ENCODE data around the gene FSCN2. TPM values are rescaled to one million over a fixed set of nuclear protein-coding genes. Genes with fewer than 3 reads are reported as not detected.
A peak's percentile ranks its signal among the peaks of the same experiment; 100 is the strongest.

The FSCN2 gene
- polyA plus RNA-seq, 1 donor, result 1.5 TPM

DNA sequence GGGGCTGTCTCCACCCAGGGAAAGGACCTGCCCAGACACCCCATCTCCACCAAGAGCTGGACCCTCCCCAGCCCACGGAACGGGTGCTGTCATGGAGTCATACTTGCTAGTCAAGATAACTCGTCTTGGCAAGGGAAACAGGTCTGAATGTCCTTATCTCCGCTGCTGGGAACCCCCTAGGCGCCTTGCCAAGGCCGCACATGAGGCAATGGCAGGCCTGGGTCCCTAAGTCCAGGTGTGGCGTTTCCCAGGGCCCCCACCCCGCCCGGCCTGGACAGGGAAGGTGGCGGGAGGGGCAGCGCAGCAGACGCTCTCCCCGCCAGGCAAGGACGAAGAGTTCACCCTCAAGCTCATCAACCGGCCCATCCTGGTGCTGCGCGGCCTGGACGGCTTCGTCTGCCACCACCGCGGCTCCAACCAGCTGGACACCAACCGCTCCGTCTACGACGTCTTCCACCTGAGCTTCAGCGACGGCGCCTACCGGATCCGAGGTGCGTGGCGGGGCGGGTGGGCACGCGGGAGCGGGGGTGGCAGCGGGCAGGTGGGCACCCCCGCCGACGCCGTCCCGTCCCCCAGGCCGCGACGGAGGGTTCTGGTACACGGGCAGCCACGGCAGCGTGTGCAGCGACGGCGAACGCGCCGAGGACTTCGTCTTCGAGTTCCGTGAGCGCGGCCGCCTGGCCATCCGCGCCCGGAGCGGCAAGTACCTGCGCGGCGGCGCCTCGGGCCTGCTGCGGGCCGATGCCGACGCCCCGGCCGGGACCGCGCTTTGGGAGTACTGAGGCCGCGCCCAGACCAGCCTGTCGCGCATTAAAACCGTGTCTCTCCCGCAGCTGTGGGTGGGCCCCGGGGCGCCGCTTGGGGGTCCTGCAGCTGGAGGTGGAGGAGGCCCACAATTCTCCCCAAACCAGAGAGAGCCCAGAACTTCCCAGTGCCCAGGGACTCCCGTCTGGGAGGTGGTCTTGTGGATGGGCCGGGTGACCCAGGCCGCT lies 8.4 kb downstream of the FSCN2 start:
- H3K27ac ChIP-seq (ENCODE audit: low read length), result no peak overlapping the region
- WGBS (ENCODE audit: insufficient coverage, low lambda C conversion rate), result no CpG with 5 or more reads among the region's 89 CpGs
- H3K9me3 ChIP-seq (ENCODE audit: control insufficient read depth, low read depth, low read length), result peaks cover 6% of the 10 kb centered on the region
- peaks cover 23% of the 10 kb centered on the region for H3K27me3 ChIP-seq (ENCODE audit: control insufficient read depth, insufficient read depth, low read length)
- peaks cover 21% of the 10 kb centered on the region for H3K36me3 ChIP-seq (ENCODE audit: control insufficient read depth, insufficient read depth, low read length)
- H3K4me3 ChIP-seq (ENCODE audit: low read length), result no peak overlapping the region
- peaks cover 29% of the 10 kb centered on the region for H3K4me1 ChIP-seq (ENCODE audit: control insufficient read depth, insufficient read depth, low read length)
- peak in 1 of 2 donors; percentile 57 for DNase-seq

DNA sequence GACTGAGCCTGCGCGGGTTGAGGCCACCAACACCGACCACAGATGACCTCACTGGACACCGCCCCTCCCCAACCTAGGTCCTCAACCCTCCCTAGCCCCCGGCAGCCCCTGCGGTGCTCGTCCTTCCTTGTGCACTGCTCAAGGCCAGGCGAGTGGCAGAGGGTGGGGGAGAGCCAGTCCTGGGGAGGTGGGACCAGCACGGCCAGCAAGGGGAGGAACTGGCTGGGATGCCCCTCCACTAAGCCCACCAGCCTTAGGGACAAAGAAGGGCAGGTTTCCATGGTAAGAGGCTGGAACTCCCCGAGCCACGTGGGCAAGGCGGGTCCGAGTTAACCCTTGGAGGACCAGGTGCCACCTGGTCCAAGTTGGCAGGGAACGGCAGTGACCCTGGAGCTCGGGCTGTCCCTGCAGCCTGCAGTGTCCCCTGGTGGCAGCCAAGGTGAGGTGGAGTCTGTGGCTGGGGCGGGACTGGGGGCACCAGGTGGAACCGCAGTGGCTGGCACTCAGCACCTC lies 9.2 kb downstream of the FSCN2 start:
- Histone ChIP-seq H3K9me3 (ENCODE audit: control insufficient read depth, low read depth, low read length) (peaks cover 6% of the 10 kb centered on the region), H3K27me3 (ENCODE audit: control insufficient read depth, insufficient read depth, low read length) (peaks cover 23% of the 10 kb centered on the region), H3K36me3 (ENCODE audit: control insufficient read depth, insufficient read depth, low read length) (peaks cover 24% of the 10 kb centered on the region), H3K4me3 (ENCODE audit: low read length) (no peak overlapping the region), H3K4me1 (ENCODE audit: control insufficient read depth, insufficient read depth, low read length) (peaks cover 29% of the 10 kb centered on the region), H3K27ac (ENCODE audit: low read length) (no peak overlapping the region)
- WGBS (ENCODE audit: insufficient coverage, low lambda C conversion rate), result no CpG with 5 or more reads among the region's 17 CpGs
- DNase-seq, result peak in 1 of 2 donors; percentile 54

GRCh38 chr17:81537856-81538555 lies 9.8 kb downstream of the FSCN2 start:
- peaks cover 29% of the 10 kb centered on the region for H3K36me3 ChIP-seq (ENCODE audit: control insufficient read depth, insufficient read depth, low read length)
- H3K4me1 ChIP-seq (ENCODE audit: control insufficient read depth, insufficient read depth, low read length), result peaks cover 26% of the 10 kb centered on the region
- H3K9me3 ChIP-seq (ENCODE audit: control insufficient read depth, low read depth, low read length), result peaks cover 6% of the 10 kb centered on the region
- 25% methylated on average over 2 of the region's 26 CpGs for WGBS (ENCODE audit: insufficient coverage, low lambda C conversion rate)
- no peak overlapping the region for H3K27ac ChIP-seq (ENCODE audit: low read length)
- DNase-seq, result peak in 1 of 2 donors; percentile 59
- H3K4me3 ChIP-seq (ENCODE audit: low read length), result no peak overlapping the region
- H3K27me3 ChIP-seq (ENCODE audit: control insufficient read depth, insufficient read depth, low read length), result peaks cover 23% of the 10 kb centered on the region

GRCh38 chr17:81538651-81539570 lies 10.7 kb downstream of the FSCN2 start:
- Histone ChIP-seq H3K36me3 (ENCODE audit: control insufficient read depth, insufficient read depth, low read length) (peaks cover 38% of the 10 kb centered on the region), H3K27ac (ENCODE audit: low read length) (no peak overlapping the region), H3K9me3 (ENCODE audit: control insufficient read depth, low read depth, low read length) (peaks cover 6% of the 10 kb centered on the region), H3K27me3 (ENCODE audit: control insufficient read depth, insufficient read depth, low read length) (peaks cover 23% of the 10 kb centered on the region), H3K4me1 (ENCODE audit: control insufficient read depth, insufficient read depth, low read length) (peaks cover 18% of the 10 kb centered on the region), H3K4me3 (ENCODE audit: low read length) (no peak overlapping the region)
- DNase-seq, result no peak
- WGBS (ENCODE audit: insufficient coverage, low lambda C conversion rate), result 100% methylated on average over 2 of the region's 26 CpGs

GRCh38 chr17:81539571-81539900 lies 11.4 kb downstream of the FSCN2 start:
- WGBS (ENCODE audit: insufficient coverage, low lambda C conversion rate), result no CpG with 5 or more reads among the region's 10 CpGs
- Histone ChIP-seq H3K27me3 (ENCODE audit: control insufficient read depth, insufficient read depth, low read length) (peaks cover 21% of the 10 kb centered on the region), H3K36me3 (ENCODE audit: control insufficient read depth, insufficient read depth, low read length) (peaks cover 44% of the 10 kb centered on the region), H3K4me1 (ENCODE audit: control insufficient read depth, insufficient read depth, low read length) (peaks cover 16% of the 10 kb centered on the region), H3K4me3 (ENCODE audit: low read length) (no peak overlapping the region), H3K9me3 (ENCODE audit: control insufficient read depth, low read depth, low read length) (peaks cover 6% of the 10 kb centered on the region), H3K27ac (ENCODE audit: low read length) (no peak overlapping the region)
- DNase-seq, result no peak

- Histone ChIP-seq H3K27ac (ENCODE audit: low read length) (no peak overlapping the region), H3K27me3 (ENCODE audit: control insufficient read depth, insufficient read depth, low read length) (peaks cover 21% of the 10 kb centered on the region), H3K9me3 (ENCODE audit: control insufficient read depth, low read depth, low read length) (peaks cover 6% of the 10 kb centered on the region), H3K4me1 (ENCODE audit: control insufficient read depth, insufficient read depth, low read length) (peaks cover 16% of the 10 kb centered on the region), H3K36me3 (ENCODE audit: control insufficient read depth, insufficient read depth, low read length) (peaks cover 49% of the 10 kb centered on the region), H3K4me3 (ENCODE audit: low read length) (no peak overlapping the region)
- DNase-seq, result no peak
- no CpG with 5 or more reads among the region's 28 CpGs for WGBS (ENCODE audit: insufficient coverage, low lambda C conversion rate)
Observed at GRCh38 chr17:81539961-81540675, 11.9 kb downstream of the FSCN2 start.

DNA sequence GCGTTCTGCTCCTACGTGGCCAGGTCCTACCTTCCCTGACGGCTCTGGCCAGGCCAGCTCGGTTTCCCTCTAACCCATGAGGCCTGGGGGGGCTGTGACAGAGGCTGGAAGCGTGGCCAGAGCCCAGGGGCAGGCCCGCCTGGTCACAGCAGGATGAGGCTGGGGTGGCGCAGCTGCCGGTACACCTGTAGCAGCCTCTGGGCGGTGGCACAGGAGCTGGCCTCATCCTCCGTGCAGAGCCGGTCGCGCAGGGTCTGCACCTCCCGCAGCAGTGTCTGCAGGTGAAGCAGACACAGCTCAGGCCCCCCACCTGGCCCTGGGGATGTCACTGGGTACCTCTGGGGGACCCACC lies 12.5 kb downstream of the FSCN2 start:
- peaks cover 20% of the 10 kb centered on the region for H3K27me3 ChIP-seq (ENCODE audit: control insufficient read depth, insufficient read depth, low read length)
- peaks cover 4% of the 10 kb centered on the region for H3K9me3 ChIP-seq (ENCODE audit: control insufficient read depth, low read depth, low read length)
- H3K4me3 ChIP-seq (ENCODE audit: low read length), result no peak overlapping the region
- peaks cover 54% of the 10 kb centered on the region for H3K36me3 ChIP-seq (ENCODE audit: control insufficient read depth, insufficient read depth, low read length)
- WGBS (ENCODE audit: insufficient coverage, low lambda C conversion rate), result no CpG with 5 or more reads among the region's 14 CpGs
- H3K4me1 ChIP-seq (ENCODE audit: control insufficient read depth, insufficient read depth, low read length), result peaks cover 16% of the 10 kb centered on the region
- H3K27ac ChIP-seq (ENCODE audit: low read length), result no peak overlapping the region
- DNase-seq, result no peak

GRCh38 chr17:81541123-81541522 lies 12.9 kb downstream of the FSCN2 start:
- Histone ChIP-seq H3K36me3 (ENCODE audit: control insufficient read depth, insufficient read depth, low read length) (peaks cover 59% of the 10 kb centered on the region), H3K27ac (ENCODE audit: low read length) (no peak overlapping the region), H3K4me1 (ENCODE audit: control insufficient read depth, insufficient read depth, low read length) (peaks cover 15% of the 10 kb centered on the region), H3K27me3 (ENCODE audit: control insufficient read depth, insufficient read depth, low read length) (peaks cover 16% of the 10 kb centered on the region), H3K9me3 (ENCODE audit: control insufficient read depth, low read depth, low read length) (peaks cover 4% of the 10 kb centered on the region), H3K4me3 (ENCODE audit: low read length) (no peak overlapping the region)
- no peak for DNase-seq
- WGBS (ENCODE audit: insufficient coverage, low lambda C conversion rate), result no CpG with 5 or more reads among the region's 17 CpGs

DNA sequence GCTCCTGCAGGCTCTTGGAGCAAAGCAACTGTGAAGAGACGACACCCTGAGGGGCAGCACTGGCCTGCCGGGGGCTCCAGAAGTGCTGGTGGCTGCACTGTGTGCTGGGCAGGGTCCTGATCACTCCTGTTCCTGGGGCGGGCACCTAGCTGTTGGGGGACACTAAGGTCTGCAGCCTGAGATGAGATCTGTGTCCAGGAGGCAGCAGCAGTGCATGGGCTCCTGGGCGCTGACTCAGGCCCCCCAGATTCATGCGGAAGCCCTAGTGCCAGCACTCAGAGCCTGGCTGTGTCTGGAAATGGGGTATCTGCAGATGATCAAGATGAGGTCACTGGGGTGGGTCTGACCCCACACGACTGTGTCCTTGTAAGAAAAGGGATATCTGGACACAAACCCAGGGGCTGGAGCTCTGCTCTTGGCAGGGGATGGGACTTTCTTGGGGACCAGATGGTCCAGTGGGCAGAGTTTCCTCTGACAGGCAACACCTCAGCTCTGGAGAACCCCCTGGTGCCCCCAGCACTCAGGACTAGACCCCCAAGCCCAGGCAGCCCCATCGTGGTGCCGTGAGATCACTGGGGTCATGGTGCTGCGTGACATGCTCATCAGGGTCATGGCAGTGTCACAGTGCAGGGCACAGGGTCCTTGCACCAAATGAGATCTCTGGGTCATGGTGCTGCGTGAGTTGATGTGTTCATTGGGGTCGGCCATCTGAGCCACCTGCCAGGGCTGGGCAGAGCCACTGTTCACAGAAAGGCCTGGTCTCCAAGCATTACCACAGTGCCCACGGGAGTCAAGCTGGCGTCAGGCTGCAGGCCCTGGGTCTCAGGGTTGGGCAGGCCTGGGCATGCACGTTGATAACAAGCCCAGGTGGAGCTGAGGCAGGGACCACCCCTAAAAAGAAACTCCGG lies 14.5 kb downstream of the FSCN2 start:
- Histone ChIP-seq H3K36me3 (ENCODE audit: control insufficient read depth, insufficient read depth, low read length) (peaks cover 74% of the 10 kb centered on the region), H3K4me1 (ENCODE audit: control insufficient read depth, insufficient read depth, low read length) (peaks cover 2% of the 10 kb centered on the region)

More for the DNA sequence above, 14.5 kb downstream of the FSCN2 start:
- Histone ChIP-seq H3K27ac (ENCODE audit: low read length) (no peak overlapping the region), H3K4me3 (ENCODE audit: low read length) (no peak overlapping the region), H3K9me3 (ENCODE audit: control insufficient read depth, low read depth, low read length) (no peaks in the 10 kb centered on the region), H3K27me3 (ENCODE audit: control insufficient read depth, insufficient read depth, low read length) (peaks cover under 1% of the 10 kb centered on the region)
- DNase-seq, result no peak
- WGBS (ENCODE audit: insufficient coverage, low lambda C conversion rate), result no CpG with 5 or more reads among the region's 15 CpGs

Data from large intestine (tissue), 3 donors.